Measurements from ENCODE around the gene PTPRN2. TPM values are rescaled to one million over a fixed set of nuclear protein-coding genes. Genes with fewer than 3 reads are reported as not detected.

The PTPRN2 gene
- total and polyA plus RNA-seq, 7 donors: 0.47 to 0.82 (median 0.51) TPM

DNA sequence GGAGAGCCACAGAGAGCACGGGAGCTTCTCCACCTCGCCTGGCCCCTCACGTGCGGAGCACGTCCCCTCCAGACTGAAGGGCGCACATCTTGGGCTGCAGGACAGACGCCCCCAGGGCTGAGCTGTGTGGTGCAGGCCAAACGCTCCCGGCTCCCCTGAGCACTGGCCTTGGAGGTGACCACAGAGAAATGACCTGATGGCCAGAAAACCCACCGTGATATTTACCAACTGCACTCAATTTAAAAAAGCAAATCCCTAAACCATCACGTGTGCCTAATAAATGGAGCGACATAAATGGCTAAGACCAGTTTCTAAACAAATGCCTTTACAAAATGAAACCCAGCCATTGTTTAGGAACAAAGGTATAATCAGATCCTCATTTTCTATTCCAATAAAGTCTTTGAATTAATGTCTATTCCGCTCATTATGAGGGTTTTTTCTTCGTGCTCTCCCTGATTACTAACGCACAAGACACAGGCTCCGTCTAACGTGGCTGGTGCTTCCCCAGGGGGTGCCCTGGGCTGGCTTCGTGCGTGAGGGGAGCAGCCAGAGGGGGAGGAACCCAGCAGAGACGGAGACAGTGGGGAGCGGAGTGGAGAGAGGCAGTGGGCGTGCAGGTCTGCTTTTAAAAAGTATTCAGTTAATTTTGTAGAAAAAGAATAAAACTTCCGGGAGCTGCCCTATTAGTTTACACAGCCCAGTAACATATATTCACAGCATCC lies 1060.5 kb downstream of the PTPRN2 start:
- DNase-seq (peak in 1 of 2 donors; percentile 8), ATAC-seq (no peak)
- no peak overlapping the region for H3K27ac ChIP-seq
- no peaks in the 10 kb centered on the region for H3K36me3 ChIP-seq (ENCODE audit: insufficient read depth in 1 of 2, low read depth in 1 of 2)
- H3K27me3 ChIP-seq (ENCODE audit: insufficient read depth in 3 of 3, low read length in 2 of 3): peaks cover 0 to 19% (median 3%) of the 10 kb centered on the region in 3 donors
- TF ChIP-seq, protein P1, sequence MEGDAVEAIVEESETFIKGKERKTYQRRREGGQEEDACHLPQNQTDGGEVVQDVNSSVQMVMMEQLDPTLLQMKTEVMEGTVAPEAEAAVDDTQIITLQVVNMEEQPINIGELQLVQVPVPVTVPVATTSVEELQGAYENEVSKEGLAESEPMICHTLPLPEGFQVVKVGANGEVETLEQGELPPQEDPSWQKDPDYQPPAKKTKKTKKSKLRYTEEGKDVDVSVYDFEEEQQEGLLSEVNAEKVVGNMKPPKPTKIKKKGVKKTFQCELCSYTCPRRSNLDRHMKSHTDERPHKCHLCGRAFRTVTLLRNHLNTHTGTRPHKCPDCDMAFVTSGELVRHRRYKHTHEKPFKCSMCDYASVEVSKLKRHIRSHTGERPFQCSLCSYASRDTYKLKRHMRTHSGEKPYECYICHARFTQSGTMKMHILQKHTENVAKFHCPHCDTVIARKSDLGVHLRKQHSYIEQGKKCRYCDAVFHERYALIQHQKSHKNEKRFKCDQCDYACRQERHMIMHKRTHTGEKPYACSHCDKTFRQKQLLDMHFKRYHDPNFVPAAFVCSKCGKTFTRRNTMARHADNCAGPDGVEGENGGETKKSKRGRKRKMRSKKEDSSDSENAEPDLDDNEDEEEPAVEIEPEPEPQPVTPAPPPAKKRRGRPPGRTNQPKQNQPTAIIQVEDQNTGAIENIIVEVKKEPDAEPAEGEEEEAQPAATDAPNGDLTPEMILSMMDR (IDR thresholded peaks at IDR 0.05): no peak
- H3K9me3 ChIP-seq: no peaks in the 10 kb centered on the region
- no peaks in the 10 kb centered on the region for H3K4me1 ChIP-seq
- intact Hi-C loops (cut with DNase I): no loop called here
- H3K4me3 ChIP-seq: no peak overlapping the region
- WGBS, 3 donors: 65 to 69% (median 68%) methylated on average over 23 of the region's 23 CpGs

DNA sequence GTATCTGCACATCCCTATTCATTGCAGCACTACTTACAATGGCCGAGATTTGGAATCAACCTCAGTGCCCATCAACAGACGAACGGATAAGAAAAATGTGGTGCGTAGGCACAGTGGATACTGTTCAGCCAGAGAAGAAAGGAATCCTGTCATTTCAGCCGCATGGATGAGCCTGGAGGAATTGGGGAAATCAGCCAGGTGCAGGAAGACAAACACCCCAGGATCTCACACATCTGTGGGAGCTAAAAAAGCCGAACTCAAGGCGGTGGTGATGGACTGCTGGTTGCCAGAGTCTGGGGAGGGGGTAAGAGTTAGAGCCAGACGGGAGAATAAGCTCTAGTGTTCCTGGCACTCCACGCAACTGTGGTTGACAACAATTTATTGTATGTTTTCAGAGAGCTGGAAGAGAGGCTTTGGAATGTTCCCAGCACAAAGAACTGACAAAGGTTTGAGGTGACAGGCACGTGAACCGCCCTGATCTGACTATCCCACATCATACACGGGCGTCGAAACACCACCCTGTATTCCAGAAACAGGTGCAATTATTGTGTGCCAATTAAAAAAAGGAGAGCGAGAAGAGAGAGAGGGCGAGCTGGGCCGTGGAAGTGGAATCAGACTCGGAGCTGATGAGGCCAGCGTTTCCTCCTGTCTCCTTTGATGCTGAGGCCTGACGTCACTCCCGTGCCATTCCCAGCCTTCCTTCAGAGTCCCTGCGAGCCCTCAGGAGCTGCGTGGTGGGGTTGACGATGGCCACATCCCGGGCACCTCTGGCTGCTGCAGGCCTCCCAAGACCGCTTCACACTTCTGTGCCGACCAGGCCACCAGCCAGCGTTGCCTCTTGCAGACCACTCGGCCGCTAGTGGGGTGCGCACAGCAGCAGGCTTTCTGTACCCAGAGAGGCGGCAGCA lies 1061.4 kb downstream of the PTPRN2 start:
- H3K27me3 ChIP-seq (ENCODE audit: insufficient read depth in 3 of 3, low read length in 2 of 3): peaks cover 0 to 19% (median 3%) of the 10 kb centered on the region in 3 donors
- TF ChIP-seq, protein P1 (IDR thresholded peaks at IDR 0.05): no peak
- no peaks in the 10 kb centered on the region for H3K9me3 ChIP-seq
- peak in 1 of 2 donors; percentile 34 for DNase-seq
- intact Hi-C loops (cut with DNase I): no loop called here
- no peak for ATAC-seq
- H3K4me3 ChIP-seq: no peak overlapping the region
- no peaks in the 10 kb centered on the region for H3K36me3 ChIP-seq (ENCODE audit: insufficient read depth in 1 of 2, low read depth in 1 of 2)
- no peaks in the 10 kb centered on the region for H3K4me1 ChIP-seq
- no peak overlapping the region for H3K27ac ChIP-seq
- WGBS, 3 donors: 41 to 48% (median 44%) methylated on average over 32 of the region's 32 CpGs

DNA sequence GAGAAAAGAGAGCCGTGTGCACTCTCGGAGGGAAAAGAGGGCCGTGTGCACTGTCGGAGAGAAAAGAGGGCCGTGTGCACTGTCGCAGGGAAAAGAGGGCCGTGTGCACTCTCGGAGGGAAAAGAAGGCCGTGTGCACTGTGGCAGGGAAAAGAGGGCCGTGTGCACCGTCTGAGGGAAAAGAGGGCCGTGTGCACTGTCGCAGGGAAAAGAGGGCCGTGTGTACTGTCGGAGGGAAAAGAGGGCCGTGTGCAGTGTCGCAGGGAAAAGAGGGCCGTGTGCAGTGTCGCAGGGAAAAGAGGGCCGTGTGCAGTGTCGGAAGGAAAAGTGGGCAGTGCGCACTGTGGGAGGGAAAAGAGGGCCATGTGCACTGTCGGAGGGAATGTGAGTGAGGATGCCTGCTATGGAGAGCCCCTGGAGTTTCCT lies 1062.1 kb downstream of the PTPRN2 start:
- Histone ChIP-seq H3K9me3 (no peaks in the 10 kb centered on the region), H3K4me3 (no peak overlapping the region), H3K36me3 (ENCODE audit: insufficient read depth in 1 of 2, low read depth in 1 of 2) (no peaks in the 10 kb centered on the region), H3K4me1 (no peaks in the 10 kb centered on the region), H3K27me3 (ENCODE audit: insufficient read depth in 3 of 3, low read length in 2 of 3) (peaks cover 0 to 19% (median 3%) of the 10 kb centered on the region in 3 donors), H3K27ac (no peak overlapping the region)
- ATAC-seq (no peak), DNase-seq (no peak)
- 81 to 84% (median 83%) methylated on average over 22 to 23 of the region's 23 CpGs for WGBS, 3 donors
- TF ChIP-seq, protein P1 (IDR thresholded peaks at IDR 0.05): no peak
- intact Hi-C loops (cut with DNase I): no loop called here

DNA sequence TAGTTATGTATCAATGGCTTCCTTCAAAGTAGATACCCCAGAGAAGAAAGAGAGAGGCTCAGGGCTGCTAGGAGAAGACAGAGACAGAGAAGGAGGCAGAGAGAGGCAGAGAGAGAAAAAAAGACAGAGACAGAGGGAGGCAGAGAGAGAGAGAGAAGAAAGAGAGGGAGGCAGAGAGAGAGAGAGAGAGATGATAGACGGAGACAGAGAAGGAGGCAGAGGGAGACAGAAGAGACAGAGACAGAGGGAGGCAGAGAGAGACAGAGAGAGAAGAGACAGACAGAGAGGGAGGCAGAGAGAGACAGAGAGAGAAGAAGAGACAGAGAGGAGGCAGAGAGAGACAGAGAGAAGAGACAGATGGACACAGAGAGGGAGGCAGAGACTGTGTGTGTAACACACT lies 1062.9 kb downstream of the PTPRN2 start:
- WGBS, 3 donors: 78 to 84% (median 79%) methylated on average over 1 of the region's 1 CpG
- Histone ChIP-seq H3K36me3 (ENCODE audit: insufficient read depth in 1 of 2, low read depth in 1 of 2) (no peaks in the 10 kb centered on the region), H3K27me3 (ENCODE audit: insufficient read depth in 3 of 3, low read length in 2 of 3) (peaks cover 0 to 19% (median 5%) of the 10 kb centered on the region in 3 donors), H3K4me3 (no peak overlapping the region), H3K9me3 (no peaks in the 10 kb centered on the region), H3K4me1 (no peaks in the 10 kb centered on the region), H3K27ac (no peak overlapping the region)
- DNase-seq (no peak), ATAC-seq (no peak)
- TF ChIP-seq, protein P1 (IDR thresholded peaks at IDR 0.05): no peak
- intact Hi-C loops (cut with DNase I): no loop called here

Data from psoas muscle (tissue), 8 donors.